ENCODE results near the gene ISOC1.

DNA sequence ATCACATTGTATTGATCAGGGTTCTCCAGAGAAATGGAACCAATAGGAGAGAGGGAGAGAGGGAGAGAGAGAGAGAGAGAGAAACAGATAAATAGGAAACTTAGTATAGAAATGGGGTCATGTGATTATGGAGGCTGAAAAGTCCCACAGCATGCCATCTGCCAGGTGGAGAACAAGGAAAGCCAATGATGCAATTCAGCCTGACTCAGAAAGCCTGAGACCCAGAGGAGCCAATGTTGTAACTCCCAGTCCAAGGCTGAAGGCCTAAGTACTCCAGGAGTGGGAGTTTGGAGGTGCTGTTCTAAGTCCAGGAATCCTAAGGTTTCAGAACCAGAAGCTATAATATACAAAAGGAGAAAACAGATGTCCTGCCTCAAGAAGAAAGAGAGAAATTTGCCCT lies 48.4 kb upstream of the ISOC1 start:
- TF ChIP-seq, protein P1, sequence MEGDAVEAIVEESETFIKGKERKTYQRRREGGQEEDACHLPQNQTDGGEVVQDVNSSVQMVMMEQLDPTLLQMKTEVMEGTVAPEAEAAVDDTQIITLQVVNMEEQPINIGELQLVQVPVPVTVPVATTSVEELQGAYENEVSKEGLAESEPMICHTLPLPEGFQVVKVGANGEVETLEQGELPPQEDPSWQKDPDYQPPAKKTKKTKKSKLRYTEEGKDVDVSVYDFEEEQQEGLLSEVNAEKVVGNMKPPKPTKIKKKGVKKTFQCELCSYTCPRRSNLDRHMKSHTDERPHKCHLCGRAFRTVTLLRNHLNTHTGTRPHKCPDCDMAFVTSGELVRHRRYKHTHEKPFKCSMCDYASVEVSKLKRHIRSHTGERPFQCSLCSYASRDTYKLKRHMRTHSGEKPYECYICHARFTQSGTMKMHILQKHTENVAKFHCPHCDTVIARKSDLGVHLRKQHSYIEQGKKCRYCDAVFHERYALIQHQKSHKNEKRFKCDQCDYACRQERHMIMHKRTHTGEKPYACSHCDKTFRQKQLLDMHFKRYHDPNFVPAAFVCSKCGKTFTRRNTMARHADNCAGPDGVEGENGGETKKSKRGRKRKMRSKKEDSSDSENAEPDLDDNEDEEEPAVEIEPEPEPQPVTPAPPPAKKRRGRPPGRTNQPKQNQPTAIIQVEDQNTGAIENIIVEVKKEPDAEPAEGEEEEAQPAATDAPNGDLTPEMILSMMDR (IDR thresholded peaks at IDR 0.05) = no peak
- TF ChIP-seq POLR2A (IDR thresholded peaks at IDR 0.05) = no peak
